BLaER1 (cell line): Measurements from ENCODE around the gene GSG1L.

Experiments used
- H3K27ac ChIP-seq: shearing (Covaris generic); formaldehyde crosslinking; 2 replicates; pipeline ENCODE4 v1.8.1; 2022
- H3K27me3 ChIP-seq: shearing (Covaris generic); formaldehyde crosslinking; 2 replicates; pipeline ENCODE4 v1.8.1; 2022
- H3K36me3 ChIP-seq: shearing (Covaris generic); formaldehyde crosslinking; 2 replicates; pipeline ENCODE4 v1.8.1; 2022
- H3K4me1 ChIP-seq: shearing (Covaris generic); formaldehyde crosslinking; 2 replicates; pipeline ENCODE4 v1.8.1; 2022
- H3K4me2 ChIP-seq: shearing (Covaris generic); formaldehyde crosslinking; 2 replicates; pipeline ENCODE4 v1.8.1; 2022
- H3K4me3 ChIP-seq: shearing (Covaris generic); formaldehyde crosslinking; 2 replicates; pipeline ENCODE4 v1.8.1; 2022
- H3K9ac ChIP-seq: shearing (Covaris generic); formaldehyde crosslinking; 2 replicates; pipeline ENCODE4 v1.8.1; 2022
- H3K9me3 ChIP-seq: shearing (Covaris generic); formaldehyde crosslinking; 2 replicates; pipeline ENCODE4 v1.8.1; 2022
- H4K20me1 ChIP-seq: shearing (Covaris generic); formaldehyde crosslinking; 2 replicates; pipeline ENCODE4 v1.8.1; 2022
- Cebpa-rat ChIP-seq: shearing (Covaris generic); IDR thresholded peaks from 2 replicates; pipeline ENCODE4 v1.8.1; 2022

The GSG1L gene

DNA sequence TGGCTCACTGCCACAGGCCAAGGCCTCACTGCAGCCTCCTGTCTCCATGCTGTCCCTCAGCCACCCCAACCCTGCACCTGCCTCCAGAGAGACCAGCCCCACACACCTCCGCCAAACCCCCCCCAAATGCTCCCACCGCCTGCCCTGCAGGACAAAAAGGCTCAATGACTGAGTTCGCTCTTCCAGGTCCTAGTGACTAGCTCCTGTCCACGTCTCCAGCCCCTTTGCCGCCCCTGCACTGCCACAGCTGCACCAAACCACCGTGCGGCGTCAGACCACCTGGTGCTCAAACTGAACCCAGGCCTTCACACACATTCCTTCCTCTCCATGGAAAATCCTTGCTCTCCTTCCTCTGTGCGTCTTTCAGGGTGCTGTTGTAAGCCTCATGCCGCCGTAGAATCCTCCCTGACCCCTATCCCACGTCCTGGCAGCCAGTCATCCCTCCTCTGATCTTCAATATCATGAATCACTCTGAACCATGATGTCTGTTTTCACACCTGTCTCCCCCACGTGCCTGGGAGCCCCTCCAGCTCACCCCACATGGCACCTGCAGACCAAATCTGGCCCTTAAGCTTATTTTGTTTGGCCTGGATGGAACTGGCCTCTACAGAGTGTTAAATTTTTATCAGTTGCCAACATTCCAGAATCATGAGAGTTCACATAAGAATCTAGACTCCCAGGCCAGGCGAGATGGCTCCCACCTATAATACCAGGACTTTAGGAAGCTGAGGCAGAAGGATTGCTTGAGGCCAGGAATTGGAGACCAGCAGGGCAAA, 4.3 kb upstream of the GSG1L start:
- peaks cover 36% of the 10 kb centered on the region for H3K27me3 ChIP-seq
- no peaks in the 10 kb centered on the region for H3K36me3 ChIP-seq
- peaks cover 5% of the 10 kb centered on the region; the same call in 1 of the 2 replicates for H3K4me1 ChIP-seq
- H3K9ac ChIP-seq, result no peak overlapping the region
- no peak overlapping the region for H3K27ac ChIP-seq
- TF ChIP-seq Cebpa-rat, result no peak
- no peak overlapping the region for H3K4me2 ChIP-seq
- no peak overlapping the region for H3K4me3 ChIP-seq
- H4K20me1 ChIP-seq, result peaks cover 13% of the 10 kb centered on the region; the same call in 1 of the 2 replicates
- H3K9me3 ChIP-seq, result no peaks in the 10 kb centered on the region

DNA sequence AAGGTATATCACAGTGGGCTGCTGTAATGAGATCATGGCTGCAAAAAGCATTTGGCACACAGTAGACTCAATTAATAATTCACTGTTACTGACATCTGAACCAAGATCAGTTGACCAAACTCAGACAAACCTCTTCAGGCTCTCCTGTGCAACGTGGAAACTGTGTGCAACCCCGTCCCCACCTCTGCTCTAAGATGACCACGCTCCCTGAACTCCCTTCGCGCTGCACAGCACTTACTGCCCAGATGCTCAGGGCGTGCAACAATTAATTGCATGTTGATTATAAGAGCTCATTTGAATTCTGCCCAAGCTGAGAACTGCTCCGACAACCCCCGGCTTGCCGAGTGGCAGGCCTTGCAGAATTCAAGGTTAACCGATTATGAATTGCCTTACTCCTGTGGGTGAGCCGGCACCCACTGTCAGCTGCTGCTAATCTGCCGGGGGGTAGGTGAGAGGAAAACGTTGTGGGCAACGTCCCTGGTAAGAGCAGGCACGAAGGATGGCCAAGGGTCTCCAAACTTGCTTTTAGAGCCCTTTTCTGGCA, 1.3 kb upstream of the GSG1L start:
- Histone ChIP-seq H3K4me3 (no peak overlapping the region), H3K27me3 (peaks cover 66% of the 10 kb centered on the region), H3K4me1 (peaks cover 7% of the 10 kb centered on the region; the same call in 1 of the 2 replicates), H3K9ac (no peak overlapping the region), H3K36me3 (no peaks in the 10 kb centered on the region), H4K20me1 (peaks cover 29% of the 10 kb centered on the region; the same call in 1 of the 2 replicates), H3K27ac (no peak overlapping the region), H3K9me3 (no peaks in the 10 kb centered on the region), H3K4me2 (no peak overlapping the region)
- no peak for TF ChIP-seq Cebpa-rat

DNA sequence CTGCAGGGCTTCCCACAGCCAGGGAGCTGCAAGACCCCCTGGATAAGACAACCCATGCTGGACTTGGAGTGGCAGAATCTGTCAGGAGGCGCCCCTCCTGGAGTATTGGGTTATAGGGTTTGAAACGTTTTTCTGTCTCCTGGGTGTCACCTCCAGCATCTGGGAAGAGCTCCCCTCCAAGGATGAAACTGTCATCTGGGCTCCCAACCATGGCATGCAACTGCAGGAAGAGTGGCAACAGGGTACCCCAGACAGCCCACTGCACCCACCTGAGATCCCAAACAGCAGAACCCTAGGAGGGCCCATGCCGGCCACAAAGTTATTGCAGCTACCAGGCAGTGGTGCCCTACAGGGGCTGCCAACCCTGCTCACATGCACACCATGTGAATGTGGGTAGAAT, 636 bp upstream of the GSG1L start:
- TF ChIP-seq Cebpa-rat, result no peak
- peaks cover 72% of the 10 kb centered on the region for H3K27me3 ChIP-seq
- peak overlapping the region; percentile 90; the same call in 1 of the 2 replicates for H3K4me2 ChIP-seq
- H4K20me1 ChIP-seq, result peaks cover 29% of the 10 kb centered on the region; the same call in 1 of the 2 replicates
- peaks cover 7% of the 10 kb centered on the region; the same call in 1 of the 2 replicates for H3K4me1 ChIP-seq
- H3K36me3 ChIP-seq, result no peaks in the 10 kb centered on the region
- no peak overlapping the region for H3K27ac ChIP-seq
- peak overlapping the region; percentile 69; the same call in 1 of the 2 replicates for H3K4me3 ChIP-seq
- H3K9ac ChIP-seq, result no peak overlapping the region
- no peaks in the 10 kb centered on the region for H3K9me3 ChIP-seq

DNA sequence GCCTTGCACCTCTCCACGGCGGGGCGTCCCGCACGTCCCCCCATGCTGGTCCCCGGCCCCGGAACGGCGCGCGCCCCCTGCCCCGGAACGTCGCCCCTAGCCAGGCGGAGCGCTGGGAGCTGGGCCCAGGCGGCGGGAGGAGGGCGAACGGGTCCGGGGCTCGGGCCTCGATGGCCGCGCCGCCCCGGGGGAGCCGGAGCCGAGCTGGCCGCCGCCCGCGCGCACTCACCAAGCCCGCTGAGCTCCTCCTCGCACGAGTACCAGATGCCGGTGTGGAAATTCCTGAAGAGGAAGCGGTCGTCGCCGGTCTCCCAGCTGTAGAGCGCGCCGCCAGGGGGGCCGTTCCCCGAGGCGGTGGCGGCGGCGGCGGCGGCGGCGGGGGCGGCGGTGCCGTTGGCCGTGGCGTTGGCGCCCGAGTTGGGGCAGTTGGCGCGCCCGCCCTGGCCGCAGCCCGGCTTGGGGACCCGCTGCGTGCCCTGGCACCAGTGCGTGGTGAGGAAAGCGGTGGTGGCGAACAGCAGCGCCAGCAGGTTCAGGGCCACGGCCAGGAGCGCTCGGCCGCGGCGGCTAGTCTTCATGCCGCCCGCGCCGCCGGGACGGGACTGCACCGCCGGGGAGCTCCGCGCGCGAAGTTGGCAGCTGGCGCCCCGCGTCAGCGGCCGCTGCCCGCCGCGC, 530 bp downstream of the GSG1L start:
- Histone ChIP-seq H3K9ac (no peak overlapping the region), H3K4me2 (peak overlapping the region; percentile 90), H4K20me1 (peaks cover 29% of the 10 kb centered on the region; the same call in 1 of the 2 replicates), H3K27me3 (peaks cover 78% of the 10 kb centered on the region), H3K4me3 (peak overlapping the region; percentile 69), H3K36me3 (no peaks in the 10 kb centered on the region), H3K4me1 (peaks cover 7% of the 10 kb centered on the region; the same call in 1 of the 2 replicates), H3K9me3 (no peaks in the 10 kb centered on the region), H3K27ac (no peak overlapping the region)
- TF ChIP-seq Cebpa-rat, result no peak

DNA sequence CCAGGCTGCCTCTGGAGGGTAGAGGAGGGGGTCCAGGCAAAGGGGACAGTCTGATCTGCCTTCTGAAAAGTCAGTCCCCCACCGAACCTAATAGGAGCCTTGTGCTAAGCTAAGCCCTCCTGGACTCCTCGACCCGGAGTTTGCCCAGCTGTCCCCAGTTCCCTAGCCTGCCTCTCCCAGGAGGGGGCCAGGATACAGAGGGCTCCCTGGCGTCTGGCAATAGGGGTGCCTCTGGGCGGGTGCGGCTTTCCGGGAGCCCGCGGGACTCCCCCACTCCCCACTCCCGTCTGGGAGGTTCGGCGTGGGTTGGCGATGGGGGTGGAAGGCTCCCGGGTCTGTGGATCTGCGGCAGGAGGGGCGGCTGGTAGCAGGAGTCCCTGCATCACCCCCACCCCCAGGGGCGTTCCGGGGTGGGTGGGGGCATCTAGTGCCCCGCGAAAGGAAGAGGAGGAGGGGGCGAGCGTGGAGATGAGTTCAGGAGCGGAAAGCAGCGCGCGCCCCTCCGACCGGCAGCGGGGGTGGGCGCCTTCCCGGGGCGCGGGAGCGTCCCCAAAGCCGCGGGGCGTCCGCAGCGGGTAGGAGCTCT, 1.2 kb downstream of the GSG1L start:
- Histone ChIP-seq H3K9me3 (no peaks in the 10 kb centered on the region), H3K4me3 (peak overlapping the region; percentile 69), H3K27ac (no peak overlapping the region), H4K20me1 (peaks cover 29% of the 10 kb centered on the region; the same call in 1 of the 2 replicates), H3K27me3 (peaks cover 78% of the 10 kb centered on the region), H3K9ac (no peak overlapping the region), H3K4me2 (peak overlapping the region; percentile 90), H3K4me1 (peaks cover 7% of the 10 kb centered on the region; the same call in 1 of the 2 replicates), H3K36me3 (no peaks in the 10 kb centered on the region)
- TF ChIP-seq Cebpa-rat, result no peak

DNA sequence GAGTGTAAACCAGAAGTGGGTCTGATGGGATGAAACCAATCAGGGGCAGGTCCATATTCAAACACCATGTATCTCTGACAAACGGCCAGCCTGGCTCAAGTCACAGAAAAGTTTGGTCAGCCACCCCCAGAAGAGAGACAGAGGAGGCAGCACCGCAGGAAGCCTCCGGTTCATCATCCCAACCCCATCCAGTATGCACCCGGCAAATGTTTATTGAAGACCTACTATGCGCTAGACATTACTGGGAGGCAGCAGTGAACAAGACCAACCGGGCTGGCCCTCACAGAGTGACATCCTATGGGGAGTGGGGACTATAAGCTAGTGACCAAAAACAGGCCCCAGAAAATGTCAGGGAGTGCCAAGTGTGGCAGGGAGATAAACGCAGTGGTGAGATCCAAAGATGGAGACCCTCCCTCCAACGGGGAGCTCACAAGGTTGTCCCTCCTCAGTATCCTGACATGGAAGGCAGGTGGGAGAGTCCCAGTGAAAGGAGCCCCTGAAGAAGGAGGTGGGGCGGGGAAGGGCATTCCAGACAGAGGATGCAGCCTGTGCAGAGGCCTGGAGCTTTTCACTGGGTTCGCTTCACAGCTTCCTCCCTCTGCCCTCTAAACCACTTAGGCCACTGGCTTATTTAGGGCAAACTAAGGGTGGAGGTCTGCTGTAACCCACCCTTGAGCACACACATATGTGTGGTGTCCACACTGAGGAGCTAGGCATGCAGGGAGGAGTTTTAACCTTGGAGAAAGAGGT, 2.0 kb downstream of the GSG1L start:
- Histone ChIP-seq H3K4me1 (peaks cover 7% of the 10 kb centered on the region; the same call in 1 of the 2 replicates), H3K36me3 (no peaks in the 10 kb centered on the region), H3K9ac (no peak overlapping the region), H3K9me3 (no peaks in the 10 kb centered on the region), H3K4me2 (no peak overlapping the region), H3K27me3 (peaks cover 75% of the 10 kb centered on the region), H3K27ac (no peak overlapping the region), H3K4me3 (no peak overlapping the region), H4K20me1 (peaks cover 29% of the 10 kb centered on the region; the same call in 1 of the 2 replicates)
- TF ChIP-seq Cebpa-rat, result no peak

DNA sequence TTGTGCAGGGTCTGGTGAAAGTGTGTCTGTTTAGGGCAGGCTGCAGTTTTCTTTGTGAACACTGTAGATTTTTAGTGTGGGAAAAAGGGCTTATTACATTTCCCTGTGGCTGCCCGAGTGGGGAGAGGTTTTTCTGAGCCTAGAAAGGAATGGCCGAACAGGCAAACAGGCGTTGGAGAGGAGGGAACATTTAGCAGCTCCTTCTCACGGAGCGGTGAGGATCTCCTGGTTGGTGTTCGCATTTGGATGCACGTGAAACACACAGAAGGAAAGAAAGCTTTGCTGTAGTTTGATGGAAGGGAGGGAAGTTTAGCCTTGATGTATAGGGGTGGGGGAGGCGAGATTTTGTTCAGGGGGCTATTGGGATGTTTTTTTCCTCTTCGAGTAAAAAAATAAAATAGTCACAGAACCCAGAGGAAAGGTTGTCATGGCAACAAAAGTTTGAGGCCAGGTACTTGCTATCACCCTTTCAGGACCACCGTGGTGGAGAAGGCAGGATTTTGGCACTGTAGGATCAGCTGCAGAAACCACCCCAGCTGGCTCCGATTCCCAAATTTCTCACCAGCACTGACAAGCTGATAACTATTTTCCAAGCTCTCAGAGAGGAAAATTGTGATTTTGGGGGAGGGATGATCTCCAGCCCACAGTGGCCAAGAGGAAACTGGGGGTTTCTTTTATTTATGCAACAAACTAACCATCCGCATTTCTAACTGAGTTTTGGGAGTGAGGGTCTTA, 3.5 kb downstream of the GSG1L start:
- peaks cover 7% of the 10 kb centered on the region; the same call in 1 of the 2 replicates for H3K4me1 ChIP-seq
- peaks cover 29% of the 10 kb centered on the region; the same call in 1 of the 2 replicates for H4K20me1 ChIP-seq
- H3K4me2 ChIP-seq, result no peak overlapping the region
- no peak overlapping the region for H3K9ac ChIP-seq
- H3K36me3 ChIP-seq, result no peaks in the 10 kb centered on the region
- no peak overlapping the region for H3K27ac ChIP-seq
- no peaks in the 10 kb centered on the region for H3K9me3 ChIP-seq
- H3K27me3 ChIP-seq, result peaks cover 64% of the 10 kb centered on the region
- no peak for TF ChIP-seq Cebpa-rat
- H3K4me3 ChIP-seq, result no peak overlapping the region

DNA sequence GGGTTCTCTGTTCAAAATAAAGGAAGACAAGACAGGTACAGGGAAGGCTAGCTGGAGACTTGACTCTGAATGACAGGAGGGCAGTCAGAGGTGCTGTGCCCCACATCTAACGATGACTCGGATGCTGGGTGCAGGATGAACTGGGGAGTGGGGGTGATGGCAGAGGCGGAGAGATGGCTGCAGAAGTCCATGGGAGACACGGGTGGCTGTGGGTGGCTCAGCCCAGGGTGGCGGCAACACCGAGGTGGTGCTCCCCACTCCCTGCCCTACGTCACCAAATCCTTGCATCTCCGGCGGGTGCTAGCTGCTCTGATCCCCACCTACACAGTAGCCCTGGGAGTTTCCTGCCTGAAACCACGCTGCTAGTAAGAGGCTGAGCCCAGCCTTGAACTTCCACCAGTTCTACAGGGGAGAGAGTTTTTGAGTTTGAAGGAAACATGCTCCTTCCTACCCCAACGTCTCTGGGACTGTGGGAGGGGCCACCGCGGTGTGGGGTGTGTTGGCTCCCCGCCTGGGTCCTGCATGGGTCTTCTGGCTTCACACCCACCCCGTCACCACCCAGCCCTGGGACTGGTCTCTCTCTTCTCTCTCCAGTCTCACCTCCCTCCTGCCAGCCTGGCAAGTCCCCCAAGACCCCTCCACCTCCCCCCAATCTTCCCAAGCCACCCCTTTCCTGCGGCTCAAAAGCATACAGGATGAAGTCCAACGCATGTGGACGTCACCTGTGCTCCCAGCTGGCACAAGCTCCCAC, 4.5 kb downstream of the GSG1L start:
- H3K27me3 ChIP-seq, result peaks cover 54% of the 10 kb centered on the region
- H3K4me3 ChIP-seq, result no peak overlapping the region

More for the DNA sequence above, 4.5 kb downstream of the GSG1L start:
- Histone ChIP-seq H3K4me1 (peaks cover 7% of the 10 kb centered on the region; the same call in 1 of the 2 replicates), H3K9me3 (no peaks in the 10 kb centered on the region), H3K9ac (no peak overlapping the region), H3K27ac (no peak overlapping the region), H3K36me3 (no peaks in the 10 kb centered on the region), H3K4me2 (no peak overlapping the region), H4K20me1 (peaks cover 24% of the 10 kb centered on the region; the same call in 1 of the 2 replicates)
- no peak for TF ChIP-seq Cebpa-rat
